WI38 (cell line): Measurements from ENCODE around the gene ZNF669.

Source experiments
- H3K4me3 ChIP-seq: 2 replicates; pipeline ENCODE4 v1.5.1; 2011; ENCODE audit warnings: low read depth, mild to moderate bottlenecking, control low read depth, low read length
- TF ChIP-seq, protein P1 (sequence below): IDR thresholded peaks from 2 replicates; pipeline ENCODE4 v1.5.1; 2012; ENCODE audit warnings: low read depth, mild to moderate bottlenecking, control low read depth, low read length

ZNF669 gene

DNA sequence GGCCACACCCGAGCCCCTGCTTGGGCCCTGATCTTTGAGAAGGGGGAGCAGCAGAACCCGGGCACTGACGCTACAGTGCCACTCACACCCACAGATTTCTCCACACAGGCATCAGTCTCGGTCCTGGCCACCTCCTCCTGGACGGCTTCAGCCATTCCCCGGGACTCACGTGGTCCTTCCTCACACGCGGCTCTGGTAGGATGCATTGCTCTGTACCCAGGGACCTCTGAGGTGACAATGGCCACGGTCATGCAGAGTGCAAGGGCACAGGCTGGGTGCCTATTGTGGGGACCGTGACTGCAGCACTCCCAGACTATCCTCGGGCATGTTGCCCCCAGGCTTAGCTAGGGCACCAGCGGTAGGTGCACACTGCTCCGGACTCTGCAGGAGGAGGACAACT, 13.7 kb downstream of the ZNF669 start:
- no peak overlapping the region for H3K4me3 ChIP-seq
- TF ChIP-seq, protein P1, sequence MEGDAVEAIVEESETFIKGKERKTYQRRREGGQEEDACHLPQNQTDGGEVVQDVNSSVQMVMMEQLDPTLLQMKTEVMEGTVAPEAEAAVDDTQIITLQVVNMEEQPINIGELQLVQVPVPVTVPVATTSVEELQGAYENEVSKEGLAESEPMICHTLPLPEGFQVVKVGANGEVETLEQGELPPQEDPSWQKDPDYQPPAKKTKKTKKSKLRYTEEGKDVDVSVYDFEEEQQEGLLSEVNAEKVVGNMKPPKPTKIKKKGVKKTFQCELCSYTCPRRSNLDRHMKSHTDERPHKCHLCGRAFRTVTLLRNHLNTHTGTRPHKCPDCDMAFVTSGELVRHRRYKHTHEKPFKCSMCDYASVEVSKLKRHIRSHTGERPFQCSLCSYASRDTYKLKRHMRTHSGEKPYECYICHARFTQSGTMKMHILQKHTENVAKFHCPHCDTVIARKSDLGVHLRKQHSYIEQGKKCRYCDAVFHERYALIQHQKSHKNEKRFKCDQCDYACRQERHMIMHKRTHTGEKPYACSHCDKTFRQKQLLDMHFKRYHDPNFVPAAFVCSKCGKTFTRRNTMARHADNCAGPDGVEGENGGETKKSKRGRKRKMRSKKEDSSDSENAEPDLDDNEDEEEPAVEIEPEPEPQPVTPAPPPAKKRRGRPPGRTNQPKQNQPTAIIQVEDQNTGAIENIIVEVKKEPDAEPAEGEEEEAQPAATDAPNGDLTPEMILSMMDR, result no peak

DNA sequence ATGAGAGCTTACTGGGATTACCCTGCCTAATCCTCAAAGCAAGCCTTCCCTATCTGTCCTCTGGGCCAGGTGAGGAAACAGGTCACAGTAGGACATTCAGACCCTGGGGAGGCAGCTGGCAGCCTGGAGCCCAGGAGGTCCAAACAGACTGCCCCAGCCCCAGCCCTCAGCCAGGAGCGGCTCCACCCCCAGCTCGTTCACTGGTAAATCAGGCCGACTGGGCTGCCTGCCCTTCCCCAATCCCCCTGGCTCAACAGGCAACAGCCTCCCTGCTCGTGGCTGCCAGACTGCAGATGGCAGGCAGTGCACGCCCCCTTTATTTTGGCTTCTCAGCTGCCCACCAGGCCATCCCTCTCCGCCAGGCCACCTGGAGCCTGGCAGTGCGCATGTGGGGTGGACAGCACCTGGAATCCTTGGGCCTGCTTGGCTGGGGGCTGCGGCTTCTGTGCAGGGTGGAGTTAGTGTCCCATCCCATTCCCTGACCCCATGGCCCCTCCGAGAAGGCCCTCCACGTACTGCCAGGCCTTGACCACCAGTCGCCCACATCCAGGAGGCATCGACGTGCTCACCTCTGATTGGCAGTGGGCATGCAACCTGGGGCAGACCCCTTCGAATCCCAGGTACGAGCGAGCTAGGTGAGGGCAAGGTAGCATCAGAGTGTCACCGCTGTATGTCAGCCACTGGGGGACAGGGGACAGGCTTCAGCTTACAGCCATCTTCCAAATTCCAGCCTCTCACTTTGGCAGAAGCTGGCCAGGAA, 14.4 kb downstream of the ZNF669 start:
- TF ChIP-seq, protein P1, result no peak

DNA sequence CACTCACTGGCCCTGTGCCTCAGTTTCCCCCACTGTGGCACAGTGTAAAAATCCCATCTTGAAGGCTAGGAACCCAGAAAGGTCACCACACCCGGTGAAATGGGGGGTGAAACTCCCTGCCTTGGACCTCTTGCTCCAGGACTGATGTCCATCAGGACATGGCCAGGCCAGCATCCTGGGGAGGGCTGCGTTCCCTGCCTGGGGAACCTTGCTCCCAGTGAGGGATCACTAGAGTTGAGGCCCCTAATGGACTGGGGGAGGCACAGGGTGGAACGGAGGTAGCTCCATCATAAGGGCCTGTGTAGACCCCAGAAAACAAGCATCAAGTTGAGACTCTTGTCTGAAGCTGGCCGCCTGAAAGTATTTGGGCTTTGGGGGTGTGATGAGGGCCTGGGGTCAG, 15.2 kb downstream of the ZNF669 start:
- H3K4me3 ChIP-seq, result no peak overlapping the region
- TF ChIP-seq, protein P1, result no peak

More for the DNA sequence above, 14.4 kb downstream of the ZNF669 start:
- H3K4me3 ChIP-seq, result no peak overlapping the region

DNA sequence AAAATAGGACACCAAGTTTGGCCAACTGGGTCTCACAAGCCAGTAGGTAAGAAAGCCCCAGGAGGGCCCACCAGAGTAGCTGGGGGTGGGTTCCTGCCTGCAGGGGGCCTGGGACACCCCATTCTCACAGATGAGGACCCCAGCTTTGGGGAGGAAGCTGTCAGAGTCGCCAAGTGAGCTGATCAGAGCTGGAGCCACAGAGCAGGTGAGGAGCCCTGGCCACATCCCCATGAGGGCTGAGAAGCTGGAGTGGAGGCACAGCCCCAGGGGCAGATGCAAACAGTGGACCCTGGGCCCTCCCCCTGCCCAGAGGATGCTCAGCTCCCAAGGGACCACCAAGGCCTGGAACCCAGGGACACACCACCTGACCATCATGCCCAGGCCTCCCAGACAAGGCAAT, 16.9 kb downstream of the ZNF669 start:
- no peak overlapping the region for H3K4me3 ChIP-seq
- TF ChIP-seq, protein P1, result no peak

DNA sequence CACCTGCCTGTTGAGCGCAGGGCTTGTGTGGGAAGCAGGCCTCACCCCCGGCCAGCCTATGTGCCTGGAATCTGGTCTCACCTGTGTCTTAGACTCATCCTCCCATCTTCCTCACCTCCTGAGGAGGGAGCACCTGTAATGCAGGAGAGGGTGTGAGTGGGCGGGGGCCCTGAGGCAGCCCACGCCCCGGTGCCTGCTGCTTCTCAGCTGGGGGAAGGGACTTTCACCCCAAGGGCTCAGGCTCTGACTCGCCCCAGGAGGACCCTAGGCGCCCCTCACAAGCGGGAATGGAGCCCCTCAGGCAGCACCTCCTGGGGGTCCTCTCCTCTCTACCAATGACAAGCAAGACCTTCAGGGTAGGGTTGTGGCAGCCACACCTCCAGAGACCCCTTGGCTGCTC, 18.8 kb downstream of the ZNF669 start:
- TF ChIP-seq, protein P1, result no peak
- no peak overlapping the region for H3K4me3 ChIP-seq

DNA sequence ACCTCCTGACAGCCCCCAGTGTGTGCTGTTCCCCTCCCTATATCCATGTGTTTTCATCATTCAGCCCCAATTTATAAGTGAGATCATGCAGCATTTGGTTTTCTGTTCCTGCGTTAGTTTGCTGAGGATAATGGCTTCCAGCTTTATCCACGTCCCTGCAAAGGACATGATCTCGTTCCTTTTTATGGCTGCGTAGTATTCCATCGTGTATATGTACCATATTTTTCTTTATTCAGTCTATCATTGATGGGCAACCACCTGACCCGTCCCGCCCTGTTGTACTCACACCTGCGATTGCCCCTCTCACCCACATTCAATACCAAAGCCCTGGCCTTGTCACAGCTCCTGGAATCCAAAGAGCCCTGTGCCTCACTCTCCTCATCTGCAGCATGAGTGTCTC, 19.4 kb downstream of the ZNF669 start:
- H3K4me3 ChIP-seq, result no peak overlapping the region
- TF ChIP-seq, protein P1, result no peak

DNA sequence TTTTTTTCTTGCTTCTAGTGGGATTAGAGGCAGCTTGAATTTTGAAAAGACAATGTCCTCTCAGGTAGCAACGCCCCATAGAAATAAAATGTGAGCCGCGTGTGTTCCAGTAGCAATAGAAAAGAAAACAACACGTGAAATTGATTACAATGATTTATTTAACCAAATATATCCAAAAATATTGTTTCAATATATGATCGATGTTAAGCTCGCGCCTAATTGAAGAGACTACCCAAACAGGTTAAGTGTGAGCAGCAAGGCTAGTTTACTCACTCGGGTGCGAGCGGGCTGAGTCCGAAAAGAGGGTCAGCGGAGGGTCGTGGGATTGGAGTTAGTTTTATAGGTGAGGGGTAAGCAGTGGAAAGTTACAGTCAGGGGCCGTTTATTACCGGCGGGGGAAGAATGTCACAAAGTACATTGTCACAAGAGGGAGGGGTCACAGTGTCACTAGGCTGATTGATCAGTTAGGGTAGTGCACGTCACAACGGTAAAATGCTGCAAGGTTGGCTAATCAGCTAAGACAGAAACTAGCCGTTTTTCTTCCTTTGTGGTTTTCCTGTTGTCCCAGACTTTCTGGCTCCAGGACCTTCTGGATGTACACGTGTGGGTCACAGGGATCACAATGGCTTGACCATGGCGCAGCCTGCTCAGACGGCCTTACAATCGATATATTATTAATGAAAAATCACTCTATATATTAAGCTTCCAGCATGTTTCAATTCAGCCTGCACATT, 24.8 kb downstream of the ZNF669 start:
- H3K4me3 ChIP-seq, result peak overlapping the region; percentile 93
- TF ChIP-seq, protein P1, result no peak
